Left ventricle myocardium inferior (tissue), 1 donor: Measurements from ENCODE around the gene MC5R. TPM values are rescaled to one million over a fixed set of nuclear protein-coding genes. Genes with fewer than 3 reads are reported as not detected.

Experiments
- DNase-seq: peaks from one replicate; pipeline ENCODE4 v3.0.0-alpha.2; 2020
- H3K27ac ChIP-seq: fragments of 200-600 bp; replicated peaks from 2 replicates; pipeline ENCODE4 v1.8.0; 2021
- H3K27me3 ChIP-seq: fragments of 200-600 bp; 2 replicates; pipeline ENCODE4 v1.8.0; 2021; ENCODE audit warnings: low read depth
- H3K36me3 ChIP-seq: fragments of 200-600 bp; 2 replicates; pipeline ENCODE4 v1.8.0; 2021
- H3K4me1 ChIP-seq: fragments of 200-600 bp; 2 replicates; pipeline ENCODE4 v1.8.0; 2021
- H3K4me3 ChIP-seq: fragments of 200-600 bp; 2 replicates; pipeline ENCODE4 v1.8.0; 2021; ENCODE audit warnings: mild to moderate bottlenecking, moderate library complexity
- H3K9me3 ChIP-seq: fragments of 200-600 bp; replicated peaks from 2 replicates; pipeline ENCODE4 v1.8.0; 2021
- intact Hi-C: fragments of 100-400 bp; cut with micrococcal nuclease; formaldehyde crosslinking; loops from one replicate; pipeline ENCODE4 v1.11.0; 2022
- total RNA-seq: library from RNA; stranded (reverse); fragmentation: NEBNext Ultra II Directional; extraction: Animal tissue kit (Norgen Biotek cat#: 25700); gene quantifications from one replicate; pipeline ENCODE4 v1.2.1, GENCODE V29; 2021
- TF ChIP-seq, protein P1 (sequence below): fragments of 200-600 bp; IDR thresholded peaks from 2 replicates; pipeline ENCODE4 v1.8.0; 2021; ENCODE audit warnings: antibody characterized with exemption, mild to moderate bottlenecking, borderline replicate concordance
- donor health status: DM: no; HTN: yes; CAD: no; lungs with severe emphysema.

Gene MC5R
- total RNA-seq, 1 donor from 2014 or later = not detected

DNA sequence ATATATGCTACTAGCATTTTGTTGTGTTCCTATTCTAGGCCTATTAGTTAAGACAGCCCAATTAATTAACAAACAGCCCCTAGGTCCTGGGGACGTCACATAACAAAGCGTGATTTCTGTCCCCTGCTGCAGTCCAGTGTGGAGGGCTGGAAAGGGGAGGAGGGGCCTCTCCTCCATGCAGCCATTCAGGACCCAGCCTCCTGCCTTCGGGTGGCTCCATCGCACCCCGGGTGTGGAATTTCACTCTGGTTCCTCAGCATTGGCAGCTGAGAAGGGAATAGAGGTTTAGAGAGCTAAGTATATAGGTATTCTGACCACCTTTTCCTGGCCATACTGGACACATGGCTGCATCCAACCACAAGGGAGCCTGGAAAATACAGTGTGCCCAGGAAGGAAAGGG lies 49.0 kb downstream of the MC5R start:
- intact Hi-C loops = no loop called here
- peaks cover 82% of the 10 kb centered on the region for H3K27me3 ChIP-seq
- no peaks in the 10 kb centered on the region for H3K36me3 ChIP-seq
- TF ChIP-seq, protein P1, sequence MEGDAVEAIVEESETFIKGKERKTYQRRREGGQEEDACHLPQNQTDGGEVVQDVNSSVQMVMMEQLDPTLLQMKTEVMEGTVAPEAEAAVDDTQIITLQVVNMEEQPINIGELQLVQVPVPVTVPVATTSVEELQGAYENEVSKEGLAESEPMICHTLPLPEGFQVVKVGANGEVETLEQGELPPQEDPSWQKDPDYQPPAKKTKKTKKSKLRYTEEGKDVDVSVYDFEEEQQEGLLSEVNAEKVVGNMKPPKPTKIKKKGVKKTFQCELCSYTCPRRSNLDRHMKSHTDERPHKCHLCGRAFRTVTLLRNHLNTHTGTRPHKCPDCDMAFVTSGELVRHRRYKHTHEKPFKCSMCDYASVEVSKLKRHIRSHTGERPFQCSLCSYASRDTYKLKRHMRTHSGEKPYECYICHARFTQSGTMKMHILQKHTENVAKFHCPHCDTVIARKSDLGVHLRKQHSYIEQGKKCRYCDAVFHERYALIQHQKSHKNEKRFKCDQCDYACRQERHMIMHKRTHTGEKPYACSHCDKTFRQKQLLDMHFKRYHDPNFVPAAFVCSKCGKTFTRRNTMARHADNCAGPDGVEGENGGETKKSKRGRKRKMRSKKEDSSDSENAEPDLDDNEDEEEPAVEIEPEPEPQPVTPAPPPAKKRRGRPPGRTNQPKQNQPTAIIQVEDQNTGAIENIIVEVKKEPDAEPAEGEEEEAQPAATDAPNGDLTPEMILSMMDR = no peak
- no peak overlapping the region for H3K4me3 ChIP-seq
- no peaks in the 10 kb centered on the region for H3K9me3 ChIP-seq
- DNase-seq = no peak
- no peak overlapping the region for H3K27ac ChIP-seq
- peaks cover 6% of the 10 kb centered on the region for H3K4me1 ChIP-seq

DNA sequence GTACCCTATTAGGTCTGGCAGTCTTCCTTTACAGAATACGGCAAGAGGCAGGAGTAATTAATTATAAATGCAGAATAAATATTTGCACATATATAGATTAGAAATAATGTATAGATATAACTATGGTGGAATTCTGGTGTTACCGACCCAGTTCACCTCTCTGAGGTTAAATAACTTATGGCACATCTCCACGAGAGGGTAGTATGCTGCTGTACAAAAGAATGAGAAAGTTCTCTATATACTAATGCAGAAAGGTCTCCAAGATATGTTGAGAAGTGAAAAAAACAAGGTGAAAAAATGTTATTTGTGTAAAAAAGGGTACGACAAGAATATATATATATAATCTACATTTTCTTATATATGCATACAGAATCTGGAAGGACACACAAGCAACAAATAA lies 50.6 kb downstream of the MC5R start:
- TF ChIP-seq, protein P1 = no peak
- Histone ChIP-seq H3K27ac (no peak overlapping the region), H3K9me3 (no peaks in the 10 kb centered on the region), H3K4me1 (no peaks in the 10 kb centered on the region), H3K4me3 (no peak overlapping the region), H3K36me3 (no peaks in the 10 kb centered on the region), H3K27me3 (peaks cover 78% of the 10 kb centered on the region)
- intact Hi-C loops = no loop called here
- DNase-seq = no peak

Other genes starting within 250 kb of the MC5R start
- gene FAM210A, start 97.6 kb upstream of the MC5R start, total RNA-seq = 52.9 TPM
- 24.2 TPM for gene RNMT, start 97.5 kb upstream of the MC5R start, total RNA-seq
- gene MC2R, start 91.4 kb downstream of the MC5R start, total RNA-seq = not detected